ENCODE measurements around the gene ADGRG1.
"Not testable (repeated sequence)": the region's sequence is repeated elsewhere in the genome, so short reads cannot be mapped to it uniquely, and the experiment has no call there.

The ADGRG1 gene

GRCh38 chr16:57707331-57707730 lies 78.9 kb downstream of the ADGRG1 start:
- no peak overlapping the region for H3K4me3 ChIP-seq (ENCODE audit: low read length in 2 of 2)
- H3K27me3 ChIP-seq (ENCODE audit: control insufficient read depth in 1 of 2, insufficient read depth in 2 of 2, low read length in 2 of 2): peaks cover 0 to 5% of the 10 kb centered on the region in 2 donors
- no peak overlapping the region for H3K9ac ChIP-seq (ENCODE audit: low read length in 2 of 2)
- no peaks in the 10 kb centered on the region for H3K4me1 ChIP-seq (ENCODE audit: control insufficient read depth, insufficient read depth, low read length)
- no peak overlapping the region for H3K27ac ChIP-seq (ENCODE audit: low read length)
- H3K9me3 ChIP-seq (ENCODE audit: control insufficient read depth in 2 of 2, low read length in 2 of 2): no peaks in the 10 kb centered on the region
- no peaks in the 10 kb centered on the region for H3K36me3 ChIP-seq (ENCODE audit: control insufficient read depth in 2 of 2, insufficient read depth in 2 of 2, low read length in 2 of 2)

DNA sequence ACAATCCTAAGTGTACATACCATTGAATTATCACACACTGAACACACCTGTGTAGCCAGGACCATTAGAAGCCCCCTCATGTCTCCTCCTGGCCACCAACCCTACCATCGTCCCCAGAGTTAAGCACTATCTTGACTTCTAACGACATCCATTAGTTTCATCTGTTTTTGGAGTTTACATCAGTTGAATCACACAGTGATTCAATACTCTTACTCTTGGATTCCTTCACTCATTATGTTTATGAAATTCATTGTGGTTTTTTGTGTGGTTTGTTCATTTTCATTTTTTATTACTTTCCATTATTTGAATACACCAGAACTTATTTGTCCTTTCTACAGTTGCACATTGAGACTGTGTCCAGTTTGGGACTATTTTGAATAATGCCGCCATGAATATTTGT lies 79.7 kb downstream of the ADGRG1 start:
- Histone ChIP-seq H3K9me3 (ENCODE audit: control insufficient read depth in 2 of 2, low read length in 2 of 2) (no peaks in the 10 kb centered on the region), H3K4me3 (ENCODE audit: low read length in 2 of 2) (no peak overlapping the region), H3K27ac (ENCODE audit: low read length) (no peak overlapping the region), H3K36me3 (ENCODE audit: control insufficient read depth in 2 of 2, insufficient read depth in 2 of 2, low read length in 2 of 2) (no peaks in the 10 kb centered on the region), H3K9ac (ENCODE audit: low read length in 2 of 2) (no peak overlapping the region), H3K27me3 (ENCODE audit: control insufficient read depth in 1 of 2, insufficient read depth in 2 of 2, low read length in 2 of 2) (peaks cover 0 to 5% of the 10 kb centered on the region in 2 donors), H3K4me1 (ENCODE audit: control insufficient read depth, insufficient read depth, low read length) (no peaks in the 10 kb centered on the region)

- no peak overlapping the region for H3K9ac ChIP-seq (ENCODE audit: low read length in 2 of 2)
Measured at GRCh38 chr16:57709663-57710062, 81.2 kb downstream of the ADGRG1 start.

GRCh38 chr16:57711346-57711745 lies 82.9 kb downstream of the ADGRG1 start:
- no peak overlapping the region for H3K4me3 ChIP-seq (ENCODE audit: low read length in 2 of 2)
- H3K27me3 ChIP-seq (ENCODE audit: control insufficient read depth in 1 of 2, insufficient read depth in 2 of 2, low read length in 2 of 2): peaks cover 0 to 7% of the 10 kb centered on the region in 2 donors
- no peak overlapping the region for H3K9ac ChIP-seq (ENCODE audit: low read length in 2 of 2)
- H3K36me3 ChIP-seq (ENCODE audit: control insufficient read depth in 2 of 2, insufficient read depth in 2 of 2, low read length in 2 of 2): no peaks in the 10 kb centered on the region
- H3K4me1 ChIP-seq (ENCODE audit: control insufficient read depth, insufficient read depth, low read length): no peaks in the 10 kb centered on the region
- H3K9me3 ChIP-seq (ENCODE audit: control insufficient read depth in 2 of 2, low read length in 2 of 2): no peaks in the 10 kb centered on the region
- H3K27ac ChIP-seq (ENCODE audit: low read length): no peak overlapping the region

More at GRCh38 chr16:57709663-57710062, 81.2 kb downstream of the ADGRG1 start:
- H3K4me3 ChIP-seq (ENCODE audit: low read length in 2 of 2): no peak overlapping the region
- peaks cover 0 to 7% of the 10 kb centered on the region in 2 donors for H3K27me3 ChIP-seq (ENCODE audit: control insufficient read depth in 1 of 2, insufficient read depth in 2 of 2, low read length in 2 of 2)
- H3K27ac ChIP-seq (ENCODE audit: low read length): no peak overlapping the region
- no peaks in the 10 kb centered on the region for H3K9me3 ChIP-seq (ENCODE audit: control insufficient read depth in 2 of 2, low read length in 2 of 2)
- H3K4me1 ChIP-seq (ENCODE audit: control insufficient read depth, insufficient read depth, low read length): no peaks in the 10 kb centered on the region
- H3K36me3 ChIP-seq (ENCODE audit: control insufficient read depth in 2 of 2, insufficient read depth in 2 of 2, low read length in 2 of 2): no peaks in the 10 kb centered on the region

DNA sequence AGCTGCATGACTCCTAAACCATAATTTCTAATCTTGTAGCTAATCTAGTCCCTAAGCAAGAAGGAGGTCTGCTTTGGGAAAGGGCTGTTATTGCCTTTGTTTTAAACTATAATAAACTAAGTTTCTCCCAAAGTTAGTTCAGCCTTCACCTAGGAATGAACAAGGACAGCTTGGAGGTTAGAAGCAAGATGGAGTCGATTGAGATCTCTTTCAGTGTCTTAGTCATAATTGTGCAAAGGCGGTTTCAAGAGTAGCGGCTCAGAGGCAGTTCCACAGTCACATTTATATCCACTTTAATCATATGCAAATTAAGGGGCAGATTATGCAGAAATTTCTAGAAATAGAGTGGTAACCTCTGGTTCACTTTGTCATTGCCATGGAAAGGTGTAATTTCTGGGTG lies 83.6 kb downstream of the ADGRG1 start:
- Histone ChIP-seq H3K9ac (ENCODE audit: low read length in 2 of 2) (no peak overlapping the region), H3K4me1 (ENCODE audit: control insufficient read depth, insufficient read depth, low read length) (no peaks in the 10 kb centered on the region), H3K4me3 (ENCODE audit: low read length in 2 of 2) (no peak overlapping the region), H3K27ac (ENCODE audit: low read length) (no peak overlapping the region), H3K9me3 (ENCODE audit: control insufficient read depth in 2 of 2, low read length in 2 of 2) (no peaks in the 10 kb centered on the region), H3K36me3 (ENCODE audit: control insufficient read depth in 2 of 2, insufficient read depth in 2 of 2, low read length in 2 of 2) (no peaks in the 10 kb centered on the region), H3K27me3 (ENCODE audit: control insufficient read depth in 1 of 2, insufficient read depth in 2 of 2, low read length in 2 of 2) (peaks cover 0 to 9% of the 10 kb centered on the region in 2 donors)

DNA sequence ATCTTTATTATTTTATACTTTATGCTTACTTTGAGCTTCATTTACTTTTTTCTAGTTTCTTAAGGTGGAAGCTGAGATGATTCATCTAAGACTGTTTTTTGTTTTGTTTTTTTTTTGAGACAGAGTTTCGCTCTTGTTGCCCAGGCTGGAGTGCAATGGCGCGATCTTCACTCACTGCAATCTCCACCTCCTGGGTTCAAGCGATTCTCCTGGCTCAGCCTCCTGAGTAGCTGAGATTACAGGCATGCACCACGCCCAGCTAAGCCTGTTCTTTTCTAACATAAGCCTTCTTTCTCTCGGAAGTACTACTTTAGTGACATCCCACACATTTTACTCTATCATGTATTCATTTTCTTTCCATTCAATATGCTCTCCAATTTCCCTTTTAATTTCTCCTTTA lies 84.1 kb downstream of the ADGRG1 start:
- H3K36me3 ChIP-seq (ENCODE audit: control insufficient read depth in 2 of 2, insufficient read depth in 2 of 2, low read length in 2 of 2); H3K9ac ChIP-seq (ENCODE audit: low read length in 2 of 2); H3K27me3 ChIP-seq (ENCODE audit: control insufficient read depth in 1 of 2, insufficient read depth in 2 of 2, low read length in 2 of 2); H3K27ac ChIP-seq (ENCODE audit: low read length); H3K4me1 ChIP-seq (ENCODE audit: control insufficient read depth, insufficient read depth, low read length); H3K4me3 ChIP-seq (ENCODE audit: low read length in 2 of 2); H3K9me3 ChIP-seq (ENCODE audit: control insufficient read depth in 2 of 2, low read length in 2 of 2): not testable (repeated sequence)

- H3K4me3 ChIP-seq (ENCODE audit: low read length in 2 of 2): no peak overlapping the region
- no peaks in the 10 kb centered on the region for H3K9me3 ChIP-seq (ENCODE audit: control insufficient read depth in 2 of 2, low read length in 2 of 2)
- no peaks in the 10 kb centered on the region for H3K4me1 ChIP-seq (ENCODE audit: control insufficient read depth, insufficient read depth, low read length)
- no peak overlapping the region for H3K27ac ChIP-seq (ENCODE audit: low read length)
- no peaks in the 10 kb centered on the region for H3K36me3 ChIP-seq (ENCODE audit: control insufficient read depth in 2 of 2, insufficient read depth in 2 of 2, low read length in 2 of 2)
- no peak overlapping the region for H3K9ac ChIP-seq (ENCODE audit: low read length in 2 of 2)
- peaks cover 0 to 5% of the 10 kb centered on the region in 2 donors for H3K27me3 ChIP-seq (ENCODE audit: control insufficient read depth in 1 of 2, insufficient read depth in 2 of 2, low read length in 2 of 2)
Measured at GRCh38 chr16:57713596-57713995, 85.2 kb downstream of the ADGRG1 start.

DNA sequence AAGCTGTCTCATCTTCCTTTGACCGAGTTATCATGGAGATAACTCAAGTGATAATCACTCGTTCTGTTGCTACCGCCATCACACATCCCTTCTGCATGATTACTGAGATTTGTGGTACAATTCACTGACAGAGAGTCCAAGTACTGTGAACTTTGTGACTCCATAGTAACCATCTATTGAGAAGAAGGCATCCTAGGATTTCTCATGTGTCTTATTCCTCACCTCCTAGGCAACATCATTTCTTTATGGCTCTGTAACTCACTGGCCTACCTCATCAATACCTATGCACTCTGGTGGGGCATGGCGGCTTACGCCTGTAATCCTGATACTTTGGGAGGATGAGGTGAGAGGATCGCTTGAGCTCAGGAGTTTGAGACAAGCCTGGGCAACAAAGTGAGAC lies 85.6 kb downstream of the ADGRG1 start:
- H3K9me3 ChIP-seq (ENCODE audit: control insufficient read depth in 2 of 2, low read length in 2 of 2): no peaks in the 10 kb centered on the region
- no peak overlapping the region for H3K27ac ChIP-seq (ENCODE audit: low read length)
- H3K27me3 ChIP-seq (ENCODE audit: control insufficient read depth in 1 of 2, insufficient read depth in 2 of 2, low read length in 2 of 2): peaks cover 0 to 5% of the 10 kb centered on the region in 2 donors
- H3K9ac ChIP-seq (ENCODE audit: low read length in 2 of 2): no peak overlapping the region
- H3K4me1 ChIP-seq (ENCODE audit: control insufficient read depth, insufficient read depth, low read length): no peaks in the 10 kb centered on the region
- no peak overlapping the region for H3K4me3 ChIP-seq (ENCODE audit: low read length in 2 of 2)
- no peaks in the 10 kb centered on the region for H3K36me3 ChIP-seq (ENCODE audit: control insufficient read depth in 2 of 2, insufficient read depth in 2 of 2, low read length in 2 of 2)
